RWPE2 (cell line): ENCODE measurements around the gene MPIG6B.

Experiments
- ATAC-seq: fragments of 200-7000 bp; cut with Tn5 transposase; 3 replicates; pipeline ENCODE4 v1.9.1; 2021; ENCODE audit warnings: low read depth
- DNase-seq: peaks from one replicate; pipeline ENCODE4 v3.0.0-alpha.2; 2020; ENCODE audit warnings: low spot score
- H3K27ac ChIP-seq: fragments of 450-650 bp; 2 replicates; pipeline ENCODE4 v1.5.1; 2017; ENCODE audit warnings: mild to moderate bottlenecking; ENCODE audit not compliant: poor library complexity, severe bottlenecking
- H3K27me3 ChIP-seq: fragments of 250-450 bp; sonication (Bioruptor Pico); 2 replicates; pipeline ENCODE4 v1.5.1; 2021; ENCODE audit warnings: mild to moderate bottlenecking, moderate library complexity; ENCODE audit not compliant: insufficient read depth, poor library complexity, severe bottlenecking
- H3K36me3 ChIP-seq: fragments of 250-450 bp; sonication (Bioruptor Pico); 2 replicates; pipeline ENCODE4 v1.5.1; 2020; ENCODE audit warnings: low read depth, mild to moderate bottlenecking, moderate library complexity
- H3K4me1 ChIP-seq: fragments of 250-450 bp; sonication (Bioruptor Pico); 2 replicates; pipeline ENCODE4 v1.5.1; 2021; ENCODE audit warnings: mild to moderate bottlenecking, moderate library complexity; ENCODE audit not compliant: insufficient read depth, poor library complexity, severe bottlenecking
- H3K4me3 ChIP-seq: fragments of 250-450 bp; sonication (Bioruptor Pico); 2 replicates; pipeline ENCODE4 v1.5.1; 2021; ENCODE audit warnings: mild to moderate bottlenecking, moderate library complexity; ENCODE audit not compliant: severe bottlenecking
- H3K9me3 ChIP-seq: fragments of 250-450 bp; sonication (Bioruptor Pico); 2 replicates; pipeline ENCODE4 v1.5.1; 2021; ENCODE audit warnings: mild to moderate bottlenecking, moderate library complexity; ENCODE audit not compliant: severe bottlenecking
- TF ChIP-seq, protein P1 (sequence below): fragments of 450-650 bp; IDR thresholded peaks from one replicate; pipeline ENCODE4 v1.5.1; 2017; ENCODE audit warnings: mild to moderate bottlenecking, moderate library complexity; ENCODE audit not compliant: poor library complexity, severe bottlenecking

The MPIG6B gene

GRCh38 chr6:31770860-31771259, 47.7 kb downstream of the MPIG6B start:
- no peak for DNase-seq
- H3K36me3 ChIP-seq: no peaks in the 10 kb centered on the region
- peaks cover 7% of the 10 kb centered on the region for H3K4me1 ChIP-seq
- no peak for ATAC-seq
- no peaks in the 10 kb centered on the region for H3K9me3 ChIP-seq
- TF ChIP-seq, protein P1, sequence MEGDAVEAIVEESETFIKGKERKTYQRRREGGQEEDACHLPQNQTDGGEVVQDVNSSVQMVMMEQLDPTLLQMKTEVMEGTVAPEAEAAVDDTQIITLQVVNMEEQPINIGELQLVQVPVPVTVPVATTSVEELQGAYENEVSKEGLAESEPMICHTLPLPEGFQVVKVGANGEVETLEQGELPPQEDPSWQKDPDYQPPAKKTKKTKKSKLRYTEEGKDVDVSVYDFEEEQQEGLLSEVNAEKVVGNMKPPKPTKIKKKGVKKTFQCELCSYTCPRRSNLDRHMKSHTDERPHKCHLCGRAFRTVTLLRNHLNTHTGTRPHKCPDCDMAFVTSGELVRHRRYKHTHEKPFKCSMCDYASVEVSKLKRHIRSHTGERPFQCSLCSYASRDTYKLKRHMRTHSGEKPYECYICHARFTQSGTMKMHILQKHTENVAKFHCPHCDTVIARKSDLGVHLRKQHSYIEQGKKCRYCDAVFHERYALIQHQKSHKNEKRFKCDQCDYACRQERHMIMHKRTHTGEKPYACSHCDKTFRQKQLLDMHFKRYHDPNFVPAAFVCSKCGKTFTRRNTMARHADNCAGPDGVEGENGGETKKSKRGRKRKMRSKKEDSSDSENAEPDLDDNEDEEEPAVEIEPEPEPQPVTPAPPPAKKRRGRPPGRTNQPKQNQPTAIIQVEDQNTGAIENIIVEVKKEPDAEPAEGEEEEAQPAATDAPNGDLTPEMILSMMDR: no peak
- H3K27ac ChIP-seq: no peak overlapping the region
- H3K4me3 ChIP-seq: no peak overlapping the region
- H3K27me3 ChIP-seq: no peaks in the 10 kb centered on the region

- Histone ChIP-seq H3K36me3 (no peaks in the 10 kb centered on the region), H3K4me3 (no peak overlapping the region), H3K27me3 (no peaks in the 10 kb centered on the region), H3K4me1 (peaks cover 16% of the 10 kb centered on the region), H3K27ac (no peak overlapping the region), H3K9me3 (no peaks in the 10 kb centered on the region)
- TF ChIP-seq, protein P1: no peak
- DNase-seq: no peak
- no peak for ATAC-seq
These were observed 48.8 kb downstream of the MPIG6B start for GRCh38 chr6:31771992-31772358.

GRCh38 chr6:31775184-31775583, 52.0 kb downstream of the MPIG6B start:
- no peak overlapping the region for H3K4me3 ChIP-seq
- no peak for DNase-seq
- H3K9me3 ChIP-seq: no peaks in the 10 kb centered on the region
- H3K36me3 ChIP-seq: peaks cover 8% of the 10 kb centered on the region; the same call in 1 of the 2 replicates
- peaks cover 19% of the 10 kb centered on the region for H3K4me1 ChIP-seq
- no peaks in the 10 kb centered on the region for H3K27me3 ChIP-seq
- ATAC-seq: 0 out of 3 replicates have a peak, but pooled peaks have one; percentile 19
- H3K27ac ChIP-seq: no peak overlapping the region
- TF ChIP-seq, protein P1: no peak

- Histone ChIP-seq H3K4me1 (peaks cover 19% of the 10 kb centered on the region), H3K27ac (peak overlapping the region; percentile 73), H3K4me3 (no peak overlapping the region), H3K27me3 (no peaks in the 10 kb centered on the region), H3K36me3 (peaks cover 10% of the 10 kb centered on the region), H3K9me3 (no peaks in the 10 kb centered on the region)
- TF ChIP-seq, protein P1: no peak
- no peak for DNase-seq
- no peak for ATAC-seq
These were observed 52.7 kb downstream of the MPIG6B start for GRCh38 chr6:31775633-31776484.
